K562 (cell line): ENCODE data around the gene FOXO4. TPM values are rescaled to one million over a fixed set of nuclear protein-coding genes. Genes with fewer than 3 reads are reported as not detected.

Source experiments
- ATAC-seq: fragments of 200-7000 bp; cut with Tn5 transposase; 3 replicates; pipeline ENCODE4 v1.9.1; 2020; ENCODE audit warnings: moderate library complexity
- BruUV-seq: library from RNA; stranded (reverse); fragments of 400-500 nt; replicated peaks from 2 replicates; lab custom pipeline; 2021; lab: Mats Ljungman, UMichigan
- CTCF ChIA-PET: fragments of 300-600 bp; formaldehyde crosslinking; extraction: SDS; loops from one replicate; lab custom pipeline; 2021; ENCODE audit warnings: low intra/inter-chr PET ratio; lab: Yijun Ruan, JAX
- POLR2A ChIA-PET: fragments of 300-600, 350-650 bp; sonication (Branson Sonifier 250); formaldehyde crosslinking; extraction: SDS; loops from one replicate; lab custom pipeline; 2021; ENCODE audit warnings: antibody characterized with exemption, inconsistent platforms; lab: Yijun Ruan, JAX
- DNase-seq, 4 experiments: peaks; one replicate each; pipeline versions ENCODE4 v3.0.0 to v3.0.0-alpha.2; 2011 to 2018; ENCODE audit warnings: low spot score in 3 of 4, mixed read lengths in 3 of 4; ENCODE audit errors: extremely low read depth in 1 of 4
- FAIRE-seq: peaks from 2 replicates; lab custom pipeline; 2011; peaks lifted over from hg19 to GRCh38; lab: Jason Lieb, UNC
- H2AFZ ChIP-seq: 2 replicates; pipeline ENCODE4 v1.6.0; 2011; ENCODE audit warnings: low read depth, low read length, control low read depth, inconsistent platforms
- H3K27ac ChIP-seq: fragments of 200-600 bp; 3 replicates; pipeline ENCODE4 v1.8.0; 2011; ENCODE audit warnings: low read depth, mild to moderate bottlenecking, control low read depth, inconsistent platforms, low read length, moderate library complexity, mixed read lengths; ENCODE audit errors: extremely low read depth
- H3K27me3 ChIP-seq, 2 experiments: fragments of 300-600 bp in 1 of 2; 2 replicates in 1 of 2; 3 replicates in 1 of 2; pipeline versions ENCODE4 v1.6.0 to v1.8.0; 2011; ENCODE audit warnings: inconsistent platforms in 2 of 2, low read length in 2 of 2, mild to moderate bottlenecking in 1 of 2, mixed read lengths in 1 of 2, moderate library complexity in 1 of 2; ENCODE audit not compliant: control insufficient read depth in 2 of 2, insufficient read depth in 2 of 2
- H3K36me3 ChIP-seq: fragments of 300-600 bp; 3 replicates; pipeline ENCODE4 v1.8.0; 2011; ENCODE audit warnings: mild to moderate bottlenecking, low read length, inconsistent platforms; ENCODE audit not compliant: control insufficient read depth, insufficient read depth
- H3K4me1 ChIP-seq, 2 experiments: fragments of 200-600 bp in 1 of 2; replicated peaks in 1 of 2; 2 replicates in 1 of 2; 3 replicates in 1 of 2; pipeline versions ENCODE4 v1.5.1 to v1.8.0; 2011; ENCODE audit warnings: inconsistent platforms in 2 of 2, low read length in 2 of 2, mild to moderate bottlenecking in 1 of 2, mixed read lengths in 1 of 2, moderate library complexity in 1 of 2; ENCODE audit not compliant: control insufficient read depth in 2 of 2, insufficient read depth in 2 of 2
- H3K4me2 ChIP-seq: 2 replicates; pipeline ENCODE4 v1.6.1; 2011; ENCODE audit warnings: low read length, control low read depth, inconsistent platforms, mixed read lengths; ENCODE audit not compliant: insufficient read depth
- H3K4me3 ChIP-seq: fragments of 200-600 bp; sonication (generic), shearing (Covaris generic); 2 replicates; pipeline ENCODE4 v1.5.1; 2016; ENCODE audit warnings: control low read depth, inconsistent platforms
- H3K79me2 ChIP-seq: fragments of 200-600 bp; 3 replicates; pipeline ENCODE4 v1.8.0; 2011; ENCODE audit warnings: low read length, inconsistent platforms; ENCODE audit not compliant: control insufficient read depth, insufficient read depth
- H3K9ac ChIP-seq, 2 experiments: 2 replicates each; pipeline versions ENCODE4 v1.6.0 to v1.6.1; 2011; ENCODE audit warnings: low read depth in 2 of 2, low read length in 2 of 2, control low read depth in 1 of 2, inconsistent platforms in 1 of 2, mild to moderate bottlenecking in 1 of 2, mixed read lengths in 1 of 2; ENCODE audit not compliant: insufficient read depth in 1 of 2
- H3K9me1 ChIP-seq: one replicate; pipeline ENCODE4 v1.6.0; 2011; ENCODE audit warnings: inconsistent platforms, mild to moderate bottlenecking, low read length, moderate library complexity; ENCODE audit not compliant: control insufficient read depth, insufficient read depth
- H3K9me3 ChIP-seq: replicated peaks from 2 replicates; pipeline ENCODE4 v1.5.1; 2011; ENCODE audit warnings: low read depth, low read length, inconsistent platforms; ENCODE audit not compliant: control insufficient read depth, insufficient read depth
- H4K20me1 ChIP-seq: replicated peaks from 2 replicates; pipeline ENCODE4 v1.6.1; 2011; ENCODE audit warnings: low read length, inconsistent platforms, mixed read lengths; ENCODE audit not compliant: control insufficient read depth, insufficient read depth
- HDAC1 ChIP-seq, 2 experiments: fragments of 450-650 bp; IDR thresholded peaks; 2 replicates each; pipeline ENCODE4 v1.6.1; 2016 to 2017; ENCODE audit warnings: inconsistent platforms in 1 of 2, mild to moderate bottlenecking in 1 of 2, moderate library complexity in 1 of 2
- NRF1 ChIP-seq, 2 experiments: fragments of 450-650 bp; IDR thresholded peaks in 1 of 2; conservative IDR thresholded peaks in 1 of 2; 2 replicates each; pipeline ENCODE4 v1.6.1; 2014; ENCODE audit warnings: mild to moderate bottlenecking in 2 of 2
- POLR2G ChIP-seq: fragments of 200-400 bp; formaldehyde crosslinking; IDR thresholded peaks from 2 replicates; pipeline ENCODE4 v1.6.1; 2017; ENCODE audit warnings: low read depth, mild to moderate bottlenecking, antibody characterized with exemption, low read length, moderate library complexity
- RBFOX2 ChIP-seq: fragments of 200-400 bp; formaldehyde crosslinking; IDR thresholded peaks from 2 replicates; pipeline ENCODE4 v1.6.1; 2017; ENCODE audit warnings: low read depth, mild to moderate bottlenecking, low read length, moderate library complexity
- SREBF1 ChIP-seq: fragments of 150-350 bp; IDR thresholded peaks from 2 replicates; pipeline ENCODE4 v1.6.1; 2014; ENCODE audit warnings: antibody characterized with exemption, low read depth, low read length, borderline replicate concordance
- WHSC1 ChIP-seq: IDR thresholded peaks from one replicate; pipeline ENCODE4 v1.6.1; 2012; ENCODE audit warnings: low read length, control low read depth, inconsistent platforms
- ZHX1 ChIP-seq: fragments of 150-350 bp; conservative IDR thresholded peaks from 2 replicates; pipeline ENCODE4 v1.6.1; 2014; ENCODE audit warnings: low read length
- ZNF431 ChIP-seq: sonication (generic); formaldehyde crosslinking; IDR thresholded peaks from 2 replicates; pipeline ENCODE4 v1.8.0; 2022; ENCODE audit warnings: mild to moderate bottlenecking, missing genetic modification reagents
- ZNF77 ChIP-seq: fragments of 250-450 bp; sonication (Bioruptor Pico); IDR thresholded peaks from 2 replicates; pipeline ENCODE4 v1.5.0; 2020
- WGBS: fragments of 100-300 bp; shearing (Covaris generic); methylation state at CpG from one replicate; pipeline ENCODE4 v1.1.6; 2016; ENCODE audit warnings: low coverage, mixed read lengths; ENCODE audit not compliant: insufficient coverage; ENCODE audit errors: missing lambda C conversion rate; 5-methylcytosine and 5-hydroxymethylcytosine counted together
- in situ Hi-C: fragments of 300-500 bp; cut with MboI; formaldehyde crosslinking; loops from 4 replicates; pipeline ENCODE4 v1.15.0; 2018; ENCODE audit warnings: inconsistent platforms, mixed read lengths
- intact Hi-C: fragments of 100-400 bp; cut with micrococcal nuclease; formaldehyde crosslinking; loops from 2 replicates; pipeline ENCODE4 v1.14.2; 2022
- polyA plus RNA-seq, 8 experiments: library from polyadenylated mRNA; depleted of rRNA in 4 of 8; stranded (reverse) in 5 of 8; unstranded in 3 of 8; fragments of >200 nt; fragmentation: Nextera tagmentation in 2 of 8; fragmentation: Illumina TruSeq in 1 of 8; extraction: Ambion mirVana in 2 of 8; extraction: Trizol in 1 of 8; gene quantifications; 2 replicates each; pipeline versions ENCODE4 v1.2.1 to v1.2.3, GENCODE V29; 2011 to 2014; ENCODE audit warnings: inconsistent platforms in 1 of 8, missing spikeins in 1 of 8
- total RNA-seq, 7 experiments: library from RNA; depleted of rRNA in 6 of 7; stranded (reverse); fragments of >200 nt in 6 of 7; fragmentation: Illumina TruSeq in 2 of 7; extraction: Trizol in 2 of 7; gene quantifications; 2 replicates each; pipeline versions ENCODE4 v1.2.1 to v1.2.3, GENCODE V29; 2011 to 2021; ENCODE audit warnings: low replicate concordance in 1 of 7
- TF ChIP-seq, protein P1 (sequence below): fragments of 450-650 bp; IDR thresholded peaks from one replicate; pipeline ENCODE4 v1.6.1; 2018; ENCODE audit warnings: mild to moderate bottlenecking, moderate library complexity; ENCODE audit not compliant: partially characterized antibody
- TF ChIP-seq, protein P2 (sequence below): sonication (generic); formaldehyde crosslinking; IDR thresholded peaks from 2 replicates; pipeline ENCODE4 v1.9.0; 2022; ENCODE audit warnings: mild to moderate bottlenecking, missing genetic modification reagents

The FOXO4 gene
- total and polyA plus RNA-seq, 9 of the 15 experiments (the other 6 are each of a cell fraction or from before 2014, with no cell fraction given), result 0.13 to 26.6 (median 8.5) TPM

DNA sequence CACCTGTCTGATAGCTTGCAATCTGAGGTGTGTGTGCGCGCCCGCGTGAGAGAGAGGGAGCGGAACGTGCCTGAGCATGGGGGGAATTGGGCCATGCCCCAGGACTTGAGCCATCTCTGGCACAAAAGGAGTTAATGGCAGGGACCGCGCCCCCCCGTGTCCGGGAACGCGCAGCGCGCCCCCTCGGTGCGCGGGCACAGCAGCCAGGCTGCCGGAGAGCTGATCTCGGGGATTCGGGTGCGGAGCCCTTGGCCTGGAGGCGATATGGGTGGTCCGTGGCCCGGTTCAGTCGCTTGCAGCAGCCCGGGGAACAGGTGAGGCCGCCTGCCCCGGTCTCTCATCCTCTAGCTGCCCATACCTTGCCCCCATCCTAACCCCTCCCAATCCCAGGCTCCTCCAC is 49.0 kb downstream of the FOXO4 start, which contains the start of gene NLGN3:
Gene NLGN3, plus strand, starts transcription at position 191 of the 400 bp plus-strand sequence. CDS start 2,909 bp downstream, outside the sequence.
- no peak for FAIRE-seq
- H3K27me3 ChIP-seq, result no peaks in the 10 kb centered on the region
- BruUV-seq, result no TSS peak
- H3K4me1 ChIP-seq, result peaks cover 10 to 48% of the 10 kb centered on the region in 2 experiments; a peak in 4 of 5 replicates
- no peak for DNase-seq
- H3K9me3 ChIP-seq, result no peaks in the 10 kb centered on the region
- H3K4me3 ChIP-seq, result no peak within 1 kb of the TSS
- in situ Hi-C loops, result no loop called here
- H4K20me1 ChIP-seq, result no peaks in the 10 kb centered on the region
- H3K79me2 ChIP-seq, result no peaks in the 10 kb centered on the region
- TF ChIP-seq, protein P1, sequence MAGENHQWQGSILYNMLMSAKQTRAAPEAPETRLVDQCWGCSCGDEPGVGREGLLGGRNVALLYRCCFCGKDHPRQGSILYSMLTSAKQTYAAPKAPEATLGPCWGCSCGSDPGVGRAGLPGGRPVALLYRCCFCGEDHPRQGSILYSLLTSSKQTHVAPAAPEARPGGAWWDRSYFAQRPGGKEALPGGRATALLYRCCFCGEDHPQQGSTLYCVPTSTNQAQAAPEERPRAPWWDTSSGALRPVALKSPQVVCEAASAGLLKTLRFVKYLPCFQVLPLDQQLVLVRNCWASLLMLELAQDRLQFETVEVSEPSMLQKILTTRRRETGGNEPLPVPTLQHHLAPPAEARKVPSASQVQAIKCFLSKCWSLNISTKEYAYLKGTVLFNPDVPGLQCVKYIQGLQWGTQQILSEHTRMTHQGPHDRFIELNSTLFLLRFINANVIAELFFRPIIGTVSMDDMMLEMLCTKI, result no peak
- no peak for TF ChIP-seq NRF1 (conservative IDR thresholded peaks at IDR 0.05 in 1 of 2, IDR thresholded peaks at IDR 0.05 in 1 of 2)
- TF ChIP-seq ZNF77, result no peak
- no peak for TF ChIP-seq SREBF1
- TF ChIP-seq, protein P2, sequence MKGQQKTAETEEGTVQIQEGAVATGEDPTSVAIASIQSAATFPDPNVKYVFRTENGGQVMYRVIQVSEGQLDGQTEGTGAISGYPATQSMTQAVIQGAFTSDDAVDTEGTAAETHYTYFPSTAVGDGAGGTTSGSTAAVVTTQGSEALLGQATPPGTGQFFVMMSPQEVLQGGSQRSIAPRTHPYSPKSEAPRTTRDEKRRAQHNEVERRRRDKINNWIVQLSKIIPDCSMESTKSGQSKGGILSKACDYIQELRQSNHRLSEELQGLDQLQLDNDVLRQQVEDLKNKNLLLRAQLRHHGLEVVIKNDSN (CRISPR knock-in tag), result no peak
- no peak for TF ChIP-seq HDAC1 (IDR thresholded peaks at IDR 0.05)
- TF ChIP-seq WHSC1, result no peak
- TF ChIP-seq ZHX1, result no peak
- TF ChIP-seq POLR2G, result peak; percentile 61
- TF ChIP-seq RBFOX2, result 0 out of 2 replicates have a peak, but pooled peaks have one; percentile 31
- no peak for TF ChIP-seq ZNF431 (CRISPR knock-in tag)
- ATAC-seq, result no peak
- no peak within 1 kb of the TSS for H2AFZ ChIP-seq
- H3K36me3 ChIP-seq, result peaks cover 27% of the 10 kb centered on the region; the same call in 2 of the 3 replicates
- ChIA-PET POLR2A (no interaction called here), CTCF (no interaction called here)
- intact Hi-C loops, result no loop called here
- 90% methylated on average over 2 of the region's 28 CpGs for WGBS
- peak within 1 kb of the TSS in 1 of 2 experiments; percentile 56; a peak in 1 of 4 replicates for H3K9ac ChIP-seq
- H3K27ac ChIP-seq, result no peak within 1 kb of the TSS
- H3K4me2 ChIP-seq, result no peak within 1 kb of the TSS
- no peaks in the 10 kb centered on the region for H3K9me1 ChIP-seq
